ENCODE measurements around the gene GNG13. TPM values are rescaled to one million over a fixed set of nuclear protein-coding genes. Genes with fewer than 3 reads are reported as not detected.

The GNG13 gene
- total and polyA plus RNA-seq, 11 donors: not detected

GRCh38 chr16:764184-764750 is 36.3 kb downstream of the GNG13 start:
- intact Hi-C loops (cut with DNase I): no loop called here
- TF ChIP-seq CTCF (IDR thresholded peaks at IDR 0.05) (no peak), POLR2A (IDR thresholded peaks at IDR 0.05) (no peak)
- no peaks in the 10 kb centered on the region for H3K36me3 ChIP-seq
- no peak for DNase-seq
- H3K4me3 ChIP-seq: no peak overlapping the region
- no peaks in the 10 kb centered on the region for H3K9me3 ChIP-seq
- WGBS, 4 donors: 63 to 69% (median 67%) methylated on average over 19 to 20 of the region's 20 CpGs
- no peaks in the 10 kb centered on the region for H3K4me1 ChIP-seq
- peaks cover 0 to 20% (median 0%) of the 10 kb centered on the region in 9 donors for H3K27me3 ChIP-seq
- no peak for ATAC-seq
- H3K27ac ChIP-seq: no peak overlapping the region

- ATAC-seq (no peak), DNase-seq (peak in 1 of 5 donors; percentile 4)
- Histone ChIP-seq H3K27ac (no peak overlapping the region), H3K4me1 (no peaks in the 10 kb centered on the region), H3K4me3 (no peak overlapping the region), H3K9me3 (no peaks in the 10 kb centered on the region), H3K27me3 (peaks cover 0 to 17% (median 0%) of the 10 kb centered on the region in 9 donors), H3K36me3 (no peaks in the 10 kb centered on the region)
- no peak for TF ChIP-seq POLR2A (IDR thresholded peaks at IDR 0.05)
- intact Hi-C loops (cut with DNase I): no loop called here
- 66 to 74% (median 73%) methylated on average over 8 to 21 of the region's 21 CpGs for WGBS, 4 donors
These were observed 37.0 kb downstream of the GNG13 start for GRCh38 chr16:763369-764183.

- peaks cover 0 to 17% (median 0%) of the 10 kb centered on the region in 9 donors for H3K27me3 ChIP-seq
- ATAC-seq: no peak
- H3K9me3 ChIP-seq: no peaks in the 10 kb centered on the region
- WGBS, 4 donors: 70 to 78% (median 73%) methylated on average over 11 to 17 of the region's 17 CpGs
- intact Hi-C loops (cut with DNase I): no loop called here
- peaks cover 0 to 4% (median 0%) of the 10 kb centered on the region in 12 donors for H3K4me1 ChIP-seq
- H3K27ac ChIP-seq: no peak overlapping the region
- no peaks in the 10 kb centered on the region for H3K36me3 ChIP-seq
- no peak overlapping the region for H3K4me3 ChIP-seq
- TF ChIP-seq CTCF (IDR thresholded peaks at IDR 0.05) (no peak), POLR2A (IDR thresholded peaks at IDR 0.05) (no peak)
- peak in 1 of 5 donors; percentile 2 for DNase-seq
These were observed 37.8 kb downstream of the GNG13 start for GRCh38 chr16:762595-763268.

GRCh38 chr16:761625-762513 is 38.7 kb downstream of the GNG13 start:
- intact Hi-C loops (cut with DNase I): no loop called here
- no peaks in the 10 kb centered on the region for H3K9me3 ChIP-seq
- H3K27me3 ChIP-seq: peaks cover 0 to 17% (median 0%) of the 10 kb centered on the region in 9 donors
- H3K36me3 ChIP-seq: no peaks in the 10 kb centered on the region
- no peak overlapping the region for H3K4me3 ChIP-seq
- TF ChIP-seq POLR2A (IDR thresholded peaks at IDR 0.05) (no peak), CTCF (IDR thresholded peaks at IDR 0.05) (no peak)
- DNase-seq (peak in 1 of 5 donors; percentile 2), ATAC-seq (no peak)
- H3K27ac ChIP-seq: no peak overlapping the region
- H3K4me1 ChIP-seq: peaks cover 0 to 4% (median 0%) of the 10 kb centered on the region in 12 donors
- 63 to 72% (median 67%) methylated on average over 4 to 22 of the region's 22 CpGs for WGBS, 4 donors

All from heart left ventricle (tissue), 16 donors.